T-helper 1 cell (primary cell): Measurements from ENCODE around the gene CPT1B.
"Not testable (repeated sequence)": the region's sequence is repeated elsewhere in the genome, so short reads cannot be mapped to it uniquely, and the experiment has no call there.

Experiments used
- DNase-seq, 5 donors: peaks; one replicate each; pipeline ENCODE4 v3.0.0-alpha.2; 2012 to 2020

Gene CPT1B

DNA sequence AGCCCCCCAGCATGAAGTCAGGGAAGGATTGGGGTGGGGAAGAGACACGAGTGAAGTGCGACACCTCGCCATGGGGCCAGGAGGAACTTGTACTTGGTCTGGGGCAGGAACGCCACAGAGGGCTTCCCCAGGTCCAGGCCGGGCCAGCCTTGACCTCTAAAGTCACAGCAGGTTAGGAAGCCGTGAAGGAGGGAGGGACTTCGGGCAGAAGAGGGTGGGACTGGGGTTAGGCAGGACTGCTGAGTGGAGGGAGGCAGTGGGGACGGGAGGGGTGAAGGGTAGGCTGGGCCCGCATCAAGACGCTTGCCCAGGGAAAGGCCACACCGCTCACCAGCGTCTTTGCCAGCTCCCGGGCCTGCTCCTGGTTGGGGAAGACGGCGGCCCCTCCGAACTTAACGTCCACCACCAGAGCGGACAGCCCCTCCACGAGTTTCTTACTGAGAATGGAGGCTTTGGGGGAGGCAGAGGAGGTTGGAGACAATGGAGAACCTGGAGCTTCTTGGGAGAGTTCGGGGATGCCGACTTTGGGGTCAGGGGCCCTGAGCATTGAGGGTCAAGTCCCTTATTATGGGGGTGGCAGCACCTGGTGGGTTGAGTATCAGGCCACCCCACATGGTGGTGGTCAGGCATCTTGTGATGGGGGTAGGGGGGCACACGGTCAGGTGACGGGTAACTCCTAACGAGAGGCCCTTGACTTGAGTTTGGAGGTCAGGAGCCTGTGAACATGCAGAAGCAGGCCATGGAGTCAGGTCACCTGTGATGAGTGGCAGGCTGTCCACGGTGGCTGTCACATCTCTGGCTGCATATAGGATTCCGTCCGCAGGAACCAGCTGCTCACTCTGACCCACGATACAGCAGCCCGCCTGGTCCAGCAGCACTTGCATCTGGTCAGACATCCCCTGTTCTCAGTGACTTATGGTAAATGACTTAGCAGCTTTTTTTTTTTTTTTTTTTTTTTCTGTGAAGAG is 51.1 kb downstream of the CPT1B start:
- DNase-seq: peak in 1 of 5 donors; percentile 55

DNA sequence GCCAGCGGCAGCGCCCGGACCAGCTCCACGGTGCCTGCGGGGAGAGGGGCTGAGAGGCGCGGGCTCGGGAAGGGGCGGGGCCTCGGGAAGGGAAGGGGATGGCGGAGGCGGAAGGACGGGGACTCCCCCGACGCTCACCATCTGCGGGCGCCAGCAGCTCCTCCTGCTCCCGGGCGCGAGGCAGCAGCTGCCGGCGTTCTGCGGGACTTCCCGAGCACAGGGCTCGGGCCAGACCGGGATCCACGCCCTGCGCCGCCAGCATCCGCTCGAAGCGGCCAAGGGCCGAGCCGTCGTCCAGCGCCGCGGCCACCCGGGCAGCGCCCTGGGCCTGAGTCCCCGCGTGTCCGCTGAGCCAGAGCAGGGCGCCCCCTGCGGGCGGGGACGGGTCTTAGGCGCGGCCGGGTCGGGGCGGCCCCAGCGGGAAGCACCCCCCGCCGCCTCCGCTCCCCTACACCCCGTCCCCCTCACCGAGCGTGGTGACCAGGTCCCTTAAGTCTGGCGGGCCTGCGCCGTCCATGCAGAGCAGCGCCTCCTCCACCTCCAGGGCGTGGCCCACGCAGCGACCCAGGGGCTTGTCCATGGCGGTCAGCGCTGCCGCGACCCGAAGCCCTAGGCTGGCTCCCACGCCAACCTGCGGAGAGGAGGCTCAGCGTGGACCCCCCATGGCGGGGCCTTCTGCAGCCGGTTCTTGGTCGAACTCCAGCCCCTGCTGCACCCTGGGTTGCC is 52.0 kb downstream of the CPT1B start:
- peak; percentile 76 to 91 (median 81) for DNase-seq

DNA sequence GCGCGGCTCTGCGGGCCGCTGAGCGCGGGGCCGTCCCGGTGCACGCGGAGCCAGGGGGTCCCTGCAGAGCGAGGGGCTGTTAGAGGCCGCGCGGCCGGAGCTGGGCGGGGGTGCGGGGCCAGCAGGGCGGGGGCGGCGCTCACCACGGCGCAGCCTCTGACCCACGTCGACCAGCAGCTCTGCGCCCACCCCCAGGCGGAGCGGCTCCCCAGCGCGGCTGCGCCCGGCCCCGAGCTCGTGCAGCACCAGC is 52.4 kb downstream of the CPT1B start:
- DNase-seq: no peak

DNA sequence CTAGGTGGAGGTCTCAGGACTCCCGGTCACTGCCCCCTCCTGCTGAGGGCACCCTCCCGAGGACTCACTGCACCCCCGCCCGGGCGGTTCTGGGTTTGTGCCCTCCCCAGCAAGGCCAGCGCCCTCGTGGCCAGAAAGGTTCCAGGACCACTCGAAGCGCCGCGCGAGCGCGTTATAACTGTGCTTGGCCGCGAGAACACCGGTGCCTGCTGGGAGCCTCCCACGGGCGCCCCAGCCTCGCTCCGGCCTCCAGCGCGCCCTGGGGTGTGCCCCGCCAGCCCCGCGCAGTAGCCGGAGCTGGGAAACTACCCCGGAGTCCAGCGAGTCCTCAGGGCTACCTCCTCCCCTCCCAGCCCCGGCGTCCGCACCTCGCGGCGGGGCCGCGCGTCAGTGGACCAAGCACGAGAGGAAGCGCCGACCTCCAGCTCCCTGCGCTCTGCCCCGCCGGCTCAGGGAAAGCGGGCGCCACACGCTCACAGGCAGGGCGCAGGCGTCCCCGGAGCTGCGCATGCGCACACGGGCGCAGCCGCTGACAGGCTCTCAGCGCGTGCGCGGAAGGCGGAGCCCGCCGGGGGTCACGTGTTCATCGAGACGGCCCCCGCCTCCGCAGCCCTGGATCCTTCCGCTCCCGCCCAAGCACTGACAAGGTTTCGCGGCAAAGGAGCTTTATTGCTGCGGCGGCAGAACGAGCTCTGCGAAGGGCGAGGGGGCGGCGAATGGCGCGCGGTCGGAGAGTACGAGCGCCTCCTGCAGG is 52.9 kb downstream of the CPT1B start, which contains the start of gene SCO2:
SCO2 (minus strand) TSS at position 495 of the 754 bp plus-strand sequence. CDS start 1,187 bp downstream, outside the sequence.
- peak; percentile 95 to 98 (median 97) for DNase-seq

DNA sequence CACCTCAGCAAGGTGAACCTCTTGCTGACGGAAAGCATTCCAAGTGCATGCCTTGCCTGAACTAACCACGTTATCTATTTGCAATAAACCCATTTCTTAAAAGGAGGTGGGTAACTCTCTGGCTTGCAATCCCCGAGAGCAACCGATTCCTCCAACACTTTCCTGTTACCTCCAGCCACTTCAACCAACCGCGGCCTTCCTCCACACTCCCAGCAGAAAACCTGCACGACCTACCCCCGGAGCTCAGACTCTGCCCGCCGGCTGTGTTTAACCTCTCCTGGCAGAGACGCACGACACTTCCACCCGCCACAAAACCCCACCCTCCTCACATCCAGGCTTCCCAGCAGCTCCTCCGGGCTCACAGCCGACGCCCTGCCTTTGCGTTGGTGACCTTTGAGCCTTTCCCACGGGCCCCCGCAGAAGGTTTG is 53.5 kb downstream of the CPT1B start:
- no peak for DNase-seq

DNA sequence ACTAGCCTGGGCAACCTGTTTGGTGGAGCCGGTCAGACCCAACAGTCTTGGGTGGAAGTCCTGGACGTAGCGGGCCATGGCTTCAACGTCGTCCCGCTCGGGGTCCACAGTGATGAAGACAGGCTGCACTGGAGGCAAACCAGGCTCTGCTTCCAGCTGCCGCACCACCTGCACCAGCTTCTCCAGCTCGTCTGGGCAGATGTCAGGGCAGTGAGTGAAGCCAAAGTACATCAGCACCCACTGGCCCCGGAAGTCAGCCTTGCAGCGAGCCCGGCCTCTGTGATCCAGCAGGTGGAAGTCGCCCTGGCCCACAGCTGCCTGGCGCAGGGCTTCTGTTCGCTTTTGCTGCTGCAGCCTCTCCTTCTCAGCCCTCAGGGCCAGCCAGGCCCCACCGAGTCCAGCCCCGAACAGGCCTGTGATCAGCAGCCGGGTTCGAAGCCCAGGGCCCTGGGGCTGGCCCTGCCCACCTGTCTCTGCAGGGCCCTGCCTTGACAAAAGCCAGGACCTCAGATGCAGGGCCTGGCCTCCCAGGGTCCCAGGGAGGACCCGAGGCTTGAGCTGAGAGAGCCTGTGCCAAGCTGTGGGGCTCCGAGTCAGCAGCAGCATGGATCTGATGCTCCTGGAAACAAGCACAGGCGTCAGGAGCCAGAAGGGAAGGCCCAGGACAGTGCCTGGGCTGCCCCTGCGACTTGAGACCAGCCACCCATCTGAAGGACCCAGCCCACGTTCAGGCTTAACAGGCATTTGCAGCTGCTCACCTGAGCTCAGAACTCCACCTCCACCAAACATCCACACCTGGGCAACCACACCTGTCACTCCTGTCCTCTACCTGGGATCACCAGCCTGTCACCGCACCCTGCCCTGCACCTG is 54.2 kb downstream of the CPT1B start:
- DNase-seq: no peak

DNA sequence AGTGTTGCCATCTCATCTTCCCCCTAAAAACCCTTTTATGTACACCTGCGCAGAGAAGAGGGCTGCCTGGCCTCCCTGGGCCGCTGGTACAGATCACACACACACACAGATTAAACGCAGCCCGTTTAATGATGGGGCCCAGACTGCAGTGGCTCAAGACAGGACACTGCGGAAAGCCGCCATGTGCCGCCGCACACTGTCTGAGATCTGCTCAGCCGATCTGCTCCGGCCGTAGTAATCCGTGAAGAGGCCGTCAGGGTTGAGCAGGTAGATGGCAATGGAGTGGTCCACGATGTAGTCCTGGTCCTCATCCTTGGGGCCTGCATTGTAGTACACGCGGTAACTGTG is 54.8 kb downstream of the CPT1B start:
- DNase-seq: no peak

DNA sequence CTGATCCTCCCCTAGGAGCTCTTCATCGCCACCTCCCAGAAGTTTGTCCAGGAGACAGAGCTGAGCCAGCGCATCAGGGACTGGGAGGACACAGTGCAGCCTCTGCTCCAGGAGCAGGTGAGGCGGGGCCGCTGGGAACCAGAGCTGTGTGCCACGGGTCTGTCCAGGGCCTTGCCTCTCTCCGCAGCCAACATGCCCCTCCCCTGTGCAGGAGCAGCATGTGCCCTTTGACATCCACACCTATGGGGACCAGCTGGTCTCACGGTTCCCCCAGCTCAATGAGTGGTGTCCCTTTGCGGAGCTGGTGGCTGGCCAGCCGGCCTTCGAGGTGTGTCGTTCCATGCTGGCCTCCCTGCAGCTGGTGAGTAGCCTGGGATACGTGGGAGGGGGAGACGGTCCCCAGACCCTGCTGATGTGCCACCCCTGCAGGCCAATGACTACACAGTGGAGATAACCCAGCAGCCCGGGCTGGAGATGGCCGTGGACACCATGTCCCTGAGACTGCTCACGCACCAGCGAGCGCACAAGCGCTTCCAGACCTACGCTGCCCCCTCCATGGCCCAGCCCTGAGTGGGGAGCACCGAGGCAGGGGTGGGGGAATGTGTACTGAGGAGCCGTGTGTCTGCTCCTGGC is 55.3 kb downstream of the CPT1B start:
- no peak for DNase-seq

DNA sequence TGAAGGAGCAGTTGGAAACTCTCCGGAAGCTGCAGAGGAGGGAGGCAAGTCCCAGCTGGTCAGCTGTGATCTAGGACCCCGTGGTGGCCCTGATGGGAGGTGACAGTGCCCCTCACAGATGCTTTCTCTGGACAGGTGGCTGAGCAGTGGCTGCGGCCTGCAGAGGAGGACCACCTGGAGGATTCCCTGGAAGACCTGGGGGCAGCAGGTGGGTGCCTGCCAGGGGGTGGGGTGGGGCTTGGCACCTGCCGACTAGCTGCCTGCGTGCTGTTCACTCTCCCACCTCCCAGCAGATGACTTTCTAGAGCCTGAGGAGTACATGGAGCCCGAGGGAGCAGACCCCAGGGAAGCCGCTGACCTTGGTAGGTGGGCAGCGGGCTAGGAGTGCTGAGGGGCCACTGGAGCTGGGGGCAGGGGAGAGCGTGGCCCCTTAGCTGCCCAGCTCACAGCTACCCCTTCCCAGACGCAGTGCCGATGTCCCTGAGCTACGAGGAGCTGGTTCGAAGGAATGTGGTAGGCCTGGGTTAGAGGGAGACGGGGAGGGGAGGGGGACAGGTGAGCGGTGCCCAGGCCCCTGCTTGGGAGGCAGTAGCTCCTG is 55.9 kb downstream of the CPT1B start:
- no peak for DNase-seq

DNA sequence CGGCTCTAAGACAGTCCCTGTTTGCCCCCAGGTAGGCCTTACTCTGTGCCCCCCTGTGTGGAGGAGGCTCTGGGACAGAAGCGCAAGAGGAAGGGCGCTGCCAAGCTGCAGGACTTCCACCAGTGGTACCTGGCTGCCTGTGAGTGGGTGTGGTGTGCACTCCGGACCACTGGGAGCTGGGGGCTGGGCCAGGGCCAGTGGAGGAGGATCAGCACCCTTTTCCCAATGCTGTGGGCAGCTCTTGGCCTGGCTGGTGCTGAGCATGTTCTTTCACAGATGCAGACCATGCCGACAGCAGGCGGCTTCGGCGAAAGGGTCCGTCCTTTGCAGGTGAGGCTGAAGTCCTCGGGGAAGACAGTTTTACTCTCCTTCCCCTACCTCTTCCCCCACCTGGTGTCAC is 56.5 kb downstream of the CPT1B start:
- DNase-seq: no peak

DNA sequence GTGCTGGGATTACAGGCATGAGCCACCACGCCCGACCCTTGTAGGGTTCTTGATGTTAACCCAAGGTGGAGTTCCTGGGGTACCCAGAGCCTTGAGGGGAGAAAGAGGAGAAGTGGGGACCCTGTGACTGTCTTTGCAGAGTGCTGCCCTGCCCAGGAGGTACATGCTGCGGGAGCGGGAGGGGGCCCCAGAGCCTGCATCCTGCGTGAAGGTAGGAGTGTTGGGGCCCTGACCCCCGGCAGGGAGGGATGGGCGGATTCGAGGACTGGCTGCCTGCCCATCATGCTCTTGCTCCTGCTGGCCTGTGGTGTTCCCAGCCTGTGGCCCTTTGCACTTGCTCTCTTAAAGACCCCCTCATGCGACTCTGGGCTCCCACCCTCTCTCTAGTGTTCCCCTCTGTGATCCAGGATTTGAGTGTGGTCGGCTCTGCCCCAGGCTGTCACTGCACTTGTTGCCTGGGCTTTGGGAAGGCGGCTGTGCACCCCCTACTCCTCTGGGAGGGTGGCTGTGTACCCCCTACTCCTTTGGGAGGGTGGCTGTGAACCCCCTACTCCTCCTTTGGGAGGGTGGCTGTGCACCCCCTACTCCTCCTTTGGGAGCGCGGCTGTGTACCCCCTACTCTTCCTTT is 57.3 kb downstream of the CPT1B start:
- DNase-seq: no peak

DNA sequence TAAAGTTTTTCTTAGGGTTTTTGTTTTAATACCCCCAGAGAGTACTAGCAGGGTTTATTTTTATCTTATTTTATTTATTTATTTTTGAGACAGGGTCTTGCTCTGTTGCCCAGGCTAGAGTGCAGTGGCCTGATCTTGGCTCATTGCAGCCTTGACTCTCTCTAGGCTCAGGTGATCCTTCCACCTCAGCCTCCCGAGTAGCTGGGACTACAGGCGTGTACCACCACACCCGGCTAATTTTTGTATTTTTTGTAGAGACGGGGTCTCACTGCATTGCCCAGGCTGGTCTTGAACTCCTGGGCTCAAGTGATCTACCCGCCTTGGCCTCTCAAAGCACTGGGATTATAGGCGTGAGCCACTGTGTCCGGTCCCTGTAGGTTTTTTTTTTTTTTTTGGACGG is 58.0 kb downstream of the CPT1B start:
- DNase-seq: not testable (repeated sequence)

DNA sequence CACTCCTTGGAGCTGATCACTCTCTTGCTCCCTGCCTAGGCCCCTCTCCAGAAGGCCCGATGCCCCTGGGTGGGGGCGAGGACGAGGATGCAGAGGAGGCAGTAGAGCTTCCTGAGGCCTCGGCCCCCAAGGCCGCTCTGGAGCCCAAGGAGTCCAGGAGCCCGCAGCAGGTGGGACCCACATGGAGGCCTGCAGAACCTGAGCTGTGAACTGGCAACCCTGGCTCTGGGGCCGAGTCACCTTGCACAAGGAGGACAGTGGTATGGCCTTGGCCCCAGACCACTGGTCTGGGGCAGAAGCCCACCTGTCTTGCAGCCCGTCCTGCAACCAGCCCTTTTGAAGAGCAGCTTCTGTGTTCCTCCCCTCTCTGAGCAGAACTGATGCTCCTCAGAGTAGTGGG is 59.1 kb downstream of the CPT1B start:
- DNase-seq: no peak
